22Rv1 (cell line): ENCODE results near the gene TRAP1.

ENCODE experiments used
- H3K27ac ChIP-seq: fragments of 450-650 bp; 2 replicates; pipeline ENCODE4 v1.5.1; 2017
- ZFX ChIP-seq: fragments of 450-650 bp; IDR thresholded peaks from 2 replicates; pipeline ENCODE4 v1.6.1; 2017; ENCODE audit warnings: antibody characterized with exemption, borderline replicate concordance
- TF ChIP-seq, protein P1 (sequence below): fragments of 450-650 bp; IDR thresholded peaks from 2 replicates; pipeline ENCODE4 v1.5.1; 2017; ENCODE audit warnings: mild to moderate bottlenecking

The TRAP1 gene

DNA sequence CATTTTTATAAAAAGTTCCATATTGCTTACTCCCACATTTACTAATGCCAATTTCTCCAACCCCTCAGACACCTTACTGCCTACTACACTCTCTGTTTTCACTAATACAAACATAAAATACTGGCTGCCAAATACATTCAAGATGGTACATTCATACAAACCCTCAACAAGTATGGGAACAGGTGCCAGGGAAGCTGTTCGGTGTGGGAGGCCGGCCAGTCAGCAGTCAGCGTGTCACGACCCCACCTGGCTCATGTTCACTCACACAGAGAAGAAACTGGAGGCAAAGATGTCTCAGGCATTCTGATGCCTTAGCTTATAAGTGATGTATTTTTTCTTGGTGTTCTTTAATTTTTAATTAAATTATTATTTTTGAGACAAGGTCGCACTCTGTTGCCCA, 42.4 kb upstream of the TRAP1 start:
- TF ChIP-seq, protein P1, sequence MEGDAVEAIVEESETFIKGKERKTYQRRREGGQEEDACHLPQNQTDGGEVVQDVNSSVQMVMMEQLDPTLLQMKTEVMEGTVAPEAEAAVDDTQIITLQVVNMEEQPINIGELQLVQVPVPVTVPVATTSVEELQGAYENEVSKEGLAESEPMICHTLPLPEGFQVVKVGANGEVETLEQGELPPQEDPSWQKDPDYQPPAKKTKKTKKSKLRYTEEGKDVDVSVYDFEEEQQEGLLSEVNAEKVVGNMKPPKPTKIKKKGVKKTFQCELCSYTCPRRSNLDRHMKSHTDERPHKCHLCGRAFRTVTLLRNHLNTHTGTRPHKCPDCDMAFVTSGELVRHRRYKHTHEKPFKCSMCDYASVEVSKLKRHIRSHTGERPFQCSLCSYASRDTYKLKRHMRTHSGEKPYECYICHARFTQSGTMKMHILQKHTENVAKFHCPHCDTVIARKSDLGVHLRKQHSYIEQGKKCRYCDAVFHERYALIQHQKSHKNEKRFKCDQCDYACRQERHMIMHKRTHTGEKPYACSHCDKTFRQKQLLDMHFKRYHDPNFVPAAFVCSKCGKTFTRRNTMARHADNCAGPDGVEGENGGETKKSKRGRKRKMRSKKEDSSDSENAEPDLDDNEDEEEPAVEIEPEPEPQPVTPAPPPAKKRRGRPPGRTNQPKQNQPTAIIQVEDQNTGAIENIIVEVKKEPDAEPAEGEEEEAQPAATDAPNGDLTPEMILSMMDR = no peak
- no peak for TF ChIP-seq ZFX
- no peak overlapping the region for H3K27ac ChIP-seq

DNA sequence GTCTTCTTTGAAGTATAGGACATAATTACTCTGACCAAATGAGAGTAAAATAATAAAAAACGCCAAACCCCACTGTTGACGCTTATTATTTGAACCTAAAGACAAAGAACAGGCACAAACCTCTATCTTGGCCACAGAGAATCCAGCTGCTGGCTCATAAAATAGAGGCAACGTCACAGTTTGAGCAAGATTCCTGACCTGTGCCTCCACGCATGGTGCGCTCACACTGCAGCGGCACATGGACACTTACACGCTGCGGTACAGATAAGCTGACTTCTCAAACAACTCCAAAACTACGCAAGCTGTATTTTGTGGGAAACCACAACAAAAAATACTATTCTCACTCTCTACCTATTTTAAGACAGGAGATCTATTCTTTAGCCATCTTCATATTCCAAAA, 38.8 kb upstream of the TRAP1 start:
- TF ChIP-seq ZFX = no peak
- TF ChIP-seq, protein P1 = no peak
- H3K27ac ChIP-seq = no peak overlapping the region

DNA sequence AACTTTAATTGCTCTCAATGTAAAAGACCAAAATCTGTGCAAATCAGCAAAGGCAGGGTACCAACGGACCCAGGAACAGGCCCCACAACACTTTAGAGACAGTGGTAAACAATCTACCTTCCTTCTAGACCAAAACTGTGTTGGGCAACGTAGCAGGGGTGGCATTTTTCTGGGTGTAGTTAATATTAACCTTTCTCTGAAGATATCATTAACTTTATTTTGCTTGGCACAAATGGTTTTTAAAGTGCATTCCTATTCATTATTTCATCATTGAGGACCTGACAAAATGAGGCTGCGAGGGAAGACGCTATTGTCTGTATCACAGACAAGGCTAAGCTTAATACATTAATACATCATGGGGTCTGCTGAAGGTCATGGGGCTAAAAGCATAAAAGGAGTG, 37.9 kb upstream of the TRAP1 start:
- TF ChIP-seq ZFX = no peak
- TF ChIP-seq, protein P1 = no peak
- no peak overlapping the region for H3K27ac ChIP-seq

GRCh38 chr16:3754772-3755171, 37.4 kb upstream of the TRAP1 start:
- TF ChIP-seq, protein P1 = no peak
- TF ChIP-seq ZFX = no peak
- no peak overlapping the region for H3K27ac ChIP-seq

DNA sequence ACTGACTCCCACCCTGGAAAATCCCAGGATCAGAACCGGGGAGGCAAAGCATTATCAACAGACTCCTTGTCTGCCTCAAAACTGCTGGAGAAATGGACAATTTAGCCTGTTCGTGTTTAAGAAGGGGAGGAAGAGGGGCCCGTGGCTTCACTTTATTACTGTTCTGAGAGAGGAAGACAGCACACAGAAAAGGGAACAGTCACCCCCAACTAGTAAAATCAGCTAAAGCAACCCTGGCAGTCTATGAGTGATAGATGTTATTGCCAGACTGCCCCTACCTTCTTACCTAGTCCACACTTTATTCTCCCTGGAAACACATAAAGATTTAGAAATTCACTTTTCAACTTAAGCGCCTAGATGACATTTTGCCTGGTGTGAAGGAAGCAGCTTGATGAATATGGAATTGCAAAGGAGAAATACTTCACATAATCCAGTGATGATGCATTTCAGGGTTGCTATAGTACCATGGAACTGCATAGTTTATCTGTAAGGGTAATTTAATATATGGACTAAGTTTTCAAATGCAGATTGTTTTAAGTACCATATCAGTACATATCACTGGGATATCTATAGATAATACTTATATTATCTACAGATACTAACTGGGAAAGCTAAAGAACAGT, 36.9 kb upstream of the TRAP1 start:
- no peak overlapping the region for H3K27ac ChIP-seq
- no peak for TF ChIP-seq ZFX
- TF ChIP-seq, protein P1 = no peak

DNA sequence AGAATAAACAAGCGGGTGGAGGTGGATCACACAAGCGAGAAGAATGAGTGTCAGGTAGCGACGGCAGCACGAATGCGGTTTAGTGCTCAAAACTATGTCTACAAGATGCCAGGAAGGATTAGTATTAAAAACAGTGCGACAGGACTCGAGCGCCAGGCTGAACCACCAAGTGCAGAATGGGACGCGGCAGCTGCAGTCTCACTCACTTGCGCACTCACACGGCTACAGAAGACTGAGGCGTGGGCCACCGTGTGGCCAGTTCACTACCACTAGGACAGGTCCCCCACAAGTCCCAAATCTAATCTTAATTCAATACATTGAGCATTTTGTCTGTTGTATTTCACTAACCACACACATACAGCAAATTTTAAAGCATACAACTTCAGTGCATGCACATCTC, 35.7 kb upstream of the TRAP1 start:
- TF ChIP-seq, protein P1 = no peak
- TF ChIP-seq ZFX = no peak
- no peak overlapping the region for H3K27ac ChIP-seq

DNA sequence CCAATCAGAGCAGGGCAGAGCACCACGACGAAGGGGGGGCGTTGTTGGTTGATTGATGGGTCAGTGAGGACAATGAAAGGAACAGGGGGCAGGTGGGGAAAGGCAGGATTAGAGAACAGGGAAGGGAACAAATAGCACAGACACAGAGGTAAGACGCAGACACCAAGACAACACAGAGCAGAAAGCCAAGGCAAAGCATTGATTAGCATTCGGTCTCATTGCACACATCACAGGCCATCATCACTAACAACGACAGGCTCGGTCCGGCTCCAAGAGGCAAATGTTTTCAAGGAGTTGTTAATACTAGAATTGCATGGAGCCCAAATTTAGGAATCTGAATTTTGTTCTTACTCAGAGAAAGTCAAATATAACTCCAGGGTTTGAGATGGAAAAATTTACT, 34.6 kb upstream of the TRAP1 start:
- no peak overlapping the region for H3K27ac ChIP-seq
- no peak for TF ChIP-seq ZFX
- TF ChIP-seq, protein P1 = no peak
